COLO829 (cell line): Measurements from ENCODE around the gene HIVEP3.
A peak's percentile ranks its signal among the peaks of the same experiment; 100 is the strongest.

Experiments
- DNase-seq: peaks from one replicate; pipeline ENCODE4 v3.0.0; 2012; ENCODE audit warnings: low spot score

HIVEP3 gene

DNA sequence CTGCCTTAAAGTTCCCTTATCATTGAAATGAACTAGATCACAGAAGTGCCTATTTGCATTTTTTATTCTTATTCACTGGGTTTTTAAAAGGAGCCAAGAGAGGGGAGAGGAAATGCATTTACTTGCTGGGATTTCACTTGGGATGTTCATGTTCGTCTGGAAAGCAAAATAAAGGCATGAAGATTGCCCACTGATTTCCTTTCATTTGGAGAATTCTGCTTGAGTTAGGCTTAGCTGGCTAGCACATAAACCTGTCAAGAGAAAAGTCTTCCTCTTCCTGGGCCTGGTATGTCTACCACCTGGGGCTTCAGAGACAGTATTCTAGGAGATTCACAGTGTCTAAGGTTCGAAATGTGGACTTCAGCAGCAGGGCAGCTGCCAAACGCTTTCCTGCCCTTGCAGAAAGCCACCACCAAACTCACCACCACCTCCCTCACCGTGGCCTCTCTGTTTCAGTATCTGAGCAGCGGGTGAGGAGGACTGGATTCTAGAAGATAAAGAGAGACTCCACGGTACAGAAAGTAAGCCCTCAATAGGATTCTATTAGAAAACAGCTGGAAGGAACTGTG is 44.5 kb downstream of the HIVEP3 start:
- DNase-seq: no peak

DNA sequence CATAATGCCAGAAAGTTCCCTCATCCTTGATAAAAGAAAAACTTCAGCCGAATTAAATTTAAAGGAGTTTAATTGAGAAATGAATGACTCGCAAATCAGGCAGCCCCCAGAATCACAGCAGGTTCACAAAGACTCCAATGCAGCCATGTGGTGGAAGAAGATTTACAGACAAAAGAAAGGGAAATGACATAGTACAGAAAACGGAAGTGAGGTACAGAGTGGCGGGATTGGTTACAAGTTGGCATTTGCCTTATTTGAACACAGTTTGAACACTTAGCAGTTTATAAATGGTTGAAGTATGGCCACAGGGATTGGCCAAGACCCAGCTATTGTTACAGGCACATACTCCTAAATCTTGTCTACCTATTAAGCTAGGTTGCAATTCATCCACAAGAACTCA is 46.6 kb downstream of the HIVEP3 start:
- no peak for DNase-seq

DNA sequence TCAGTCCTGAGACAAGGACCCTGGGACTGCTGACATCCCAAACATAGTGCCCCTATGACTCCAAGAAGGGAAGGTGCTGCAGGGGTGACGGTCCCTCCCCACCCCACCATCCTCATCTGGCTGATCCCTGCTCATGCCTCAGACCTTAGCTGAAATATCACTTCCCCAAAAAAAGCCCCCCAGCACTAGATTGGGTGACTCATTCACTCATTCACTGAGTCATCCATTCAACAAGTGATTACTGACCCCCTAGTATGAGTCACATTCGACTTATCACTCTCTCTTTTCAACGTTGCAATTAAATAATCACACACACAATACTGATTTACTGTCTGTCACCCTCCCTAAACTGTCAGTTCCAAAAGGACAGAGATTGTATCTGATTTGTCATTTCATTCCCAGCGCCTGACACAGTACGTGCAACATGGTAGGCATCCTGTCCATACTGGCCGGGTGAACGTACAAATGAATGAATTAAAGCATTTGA is 48.6 kb downstream of the HIVEP3 start:
- peak; percentile 61 for DNase-seq

DNA sequence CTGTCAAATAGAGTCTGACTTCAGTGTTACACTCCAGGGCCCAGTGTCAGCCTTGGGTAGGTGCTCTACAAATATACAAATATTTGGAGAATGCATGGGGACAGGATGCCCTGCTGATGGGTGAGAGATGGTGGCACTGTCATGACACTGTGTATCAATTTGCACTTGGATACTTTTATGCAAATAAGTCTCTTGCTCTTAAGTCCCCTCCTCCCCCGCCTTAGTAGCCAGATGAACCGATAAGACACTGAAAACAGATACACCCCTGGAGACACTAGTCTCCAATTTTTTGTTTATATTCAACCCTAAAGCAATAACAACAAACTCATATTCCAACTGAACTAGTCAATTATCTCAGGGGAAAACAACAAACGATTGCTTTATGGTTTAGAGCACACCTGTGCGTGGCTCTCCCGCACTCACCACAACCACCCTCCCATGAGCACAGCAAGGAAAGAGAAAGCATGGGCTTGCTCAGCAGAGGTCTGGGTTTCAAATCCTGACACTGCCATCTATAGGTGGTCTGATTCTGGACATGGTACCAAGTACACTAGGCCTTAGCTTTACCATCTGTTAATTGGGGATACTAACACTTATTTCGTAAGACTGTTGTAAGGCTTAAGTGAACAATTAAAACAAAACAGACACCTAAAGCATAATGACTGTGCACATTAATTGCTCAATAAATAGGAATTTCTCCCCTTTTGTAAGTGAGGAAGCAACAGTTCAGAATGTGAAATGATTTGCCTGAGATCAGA is 50.3 kb downstream of the HIVEP3 start:
- no peak for DNase-seq

DNA sequence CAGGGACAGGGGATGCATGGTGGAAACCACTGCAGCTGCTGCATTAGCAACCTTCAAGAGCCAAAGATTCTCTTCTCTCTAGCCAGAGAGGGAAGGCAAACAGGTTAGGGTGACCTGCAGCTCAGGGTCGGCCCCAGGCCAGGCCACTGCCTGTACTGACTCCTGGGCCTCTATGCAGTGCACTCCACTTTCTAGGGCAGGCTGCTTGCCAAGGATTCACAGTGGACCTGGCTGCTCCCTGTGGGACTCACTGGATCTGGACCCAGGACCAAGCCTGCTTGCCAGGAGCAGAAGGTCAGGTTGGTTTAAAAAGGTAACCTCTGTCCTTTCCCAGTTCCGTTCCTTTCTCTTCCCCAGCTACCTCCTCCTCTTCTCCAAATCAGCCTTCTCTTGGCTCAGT is 52.4 kb downstream of the HIVEP3 start:
- no peak for DNase-seq

DNA sequence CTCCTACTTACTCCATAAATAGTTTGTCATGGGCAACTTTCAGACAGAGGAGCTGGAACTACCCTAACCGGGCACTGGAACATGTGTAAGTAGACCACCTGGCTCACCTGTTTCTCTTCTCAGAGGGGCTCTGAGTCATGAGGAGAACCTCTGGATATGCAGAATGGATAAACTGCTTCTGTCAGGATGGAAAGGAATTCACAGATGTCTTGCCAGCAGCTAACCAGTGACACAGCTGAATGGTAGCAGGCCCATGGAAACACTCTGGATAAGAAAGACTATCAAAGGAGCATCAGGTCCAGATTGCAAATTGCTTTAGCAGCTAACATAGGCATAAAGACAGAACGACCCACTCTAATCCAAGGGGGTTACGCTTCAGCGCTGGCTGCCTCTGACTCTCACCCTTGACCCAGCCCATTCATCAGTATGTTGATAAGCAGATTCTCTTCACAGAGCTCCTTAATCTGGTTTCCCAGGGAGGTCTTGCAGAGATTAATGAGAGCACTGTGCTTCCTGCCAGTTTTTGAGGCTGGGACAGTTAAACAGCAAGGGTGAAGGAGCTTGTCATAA is 54.2 kb downstream of the HIVEP3 start:
- DNase-seq: no peak

DNA sequence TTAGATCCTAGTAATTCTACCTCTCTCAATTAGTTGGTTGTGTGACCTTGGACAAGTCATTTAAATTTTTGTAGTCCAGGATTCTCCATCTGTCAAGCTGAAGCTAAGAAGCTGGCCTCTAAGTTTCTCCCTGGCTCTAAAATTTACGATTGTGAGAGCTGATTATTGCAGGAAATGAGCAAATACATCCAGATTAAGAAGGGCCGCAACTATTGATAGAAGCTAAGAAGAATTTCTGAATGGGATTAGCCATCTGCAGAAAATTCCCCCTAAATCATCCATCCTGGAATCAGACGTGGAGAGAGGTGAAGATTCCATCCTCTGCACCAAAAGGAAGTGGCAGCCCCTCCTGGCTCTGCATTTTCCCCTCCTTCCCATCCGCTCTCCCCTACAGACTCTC is 55.0 kb downstream of the HIVEP3 start:
- no peak for DNase-seq

DNA sequence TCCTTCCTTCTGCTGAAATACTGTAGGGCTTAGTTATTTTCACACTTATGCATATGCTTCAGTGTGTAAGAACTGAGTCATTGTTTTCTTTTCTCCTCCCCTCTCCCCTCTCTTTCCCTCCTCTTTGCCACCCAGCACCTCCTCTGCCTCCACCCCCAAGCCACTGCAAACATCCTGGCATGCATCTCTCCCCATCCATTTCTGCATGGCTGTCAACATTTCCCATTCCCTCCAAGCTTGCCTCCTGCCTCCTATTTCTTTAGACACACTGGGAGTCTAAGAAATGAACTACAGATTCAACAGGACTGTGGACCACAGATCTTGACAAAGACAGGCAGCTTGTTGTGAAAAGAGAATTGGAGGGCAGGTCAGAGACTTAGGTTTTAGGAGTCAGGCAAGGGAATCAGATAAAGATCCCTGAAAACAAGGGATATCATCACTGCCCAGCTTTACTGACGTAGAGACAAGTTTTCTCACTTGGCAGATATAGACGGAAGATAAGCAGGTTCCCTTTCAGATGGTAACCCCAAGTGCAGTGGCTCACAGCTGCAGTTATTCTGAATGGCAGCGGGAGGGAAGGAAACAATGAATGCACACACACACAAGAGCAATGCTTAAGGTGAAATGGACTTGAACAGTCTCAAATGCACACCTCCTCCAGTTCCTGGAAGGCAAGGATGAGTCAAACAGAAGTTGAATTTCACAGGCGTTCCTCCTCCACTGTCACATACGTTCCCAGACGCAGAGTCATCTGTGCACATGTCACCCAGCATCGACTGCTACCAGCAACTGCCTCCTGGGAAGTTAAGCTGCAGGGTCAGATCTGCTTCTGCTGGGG is 56.1 kb downstream of the HIVEP3 start:
- DNase-seq: no peak

DNA sequence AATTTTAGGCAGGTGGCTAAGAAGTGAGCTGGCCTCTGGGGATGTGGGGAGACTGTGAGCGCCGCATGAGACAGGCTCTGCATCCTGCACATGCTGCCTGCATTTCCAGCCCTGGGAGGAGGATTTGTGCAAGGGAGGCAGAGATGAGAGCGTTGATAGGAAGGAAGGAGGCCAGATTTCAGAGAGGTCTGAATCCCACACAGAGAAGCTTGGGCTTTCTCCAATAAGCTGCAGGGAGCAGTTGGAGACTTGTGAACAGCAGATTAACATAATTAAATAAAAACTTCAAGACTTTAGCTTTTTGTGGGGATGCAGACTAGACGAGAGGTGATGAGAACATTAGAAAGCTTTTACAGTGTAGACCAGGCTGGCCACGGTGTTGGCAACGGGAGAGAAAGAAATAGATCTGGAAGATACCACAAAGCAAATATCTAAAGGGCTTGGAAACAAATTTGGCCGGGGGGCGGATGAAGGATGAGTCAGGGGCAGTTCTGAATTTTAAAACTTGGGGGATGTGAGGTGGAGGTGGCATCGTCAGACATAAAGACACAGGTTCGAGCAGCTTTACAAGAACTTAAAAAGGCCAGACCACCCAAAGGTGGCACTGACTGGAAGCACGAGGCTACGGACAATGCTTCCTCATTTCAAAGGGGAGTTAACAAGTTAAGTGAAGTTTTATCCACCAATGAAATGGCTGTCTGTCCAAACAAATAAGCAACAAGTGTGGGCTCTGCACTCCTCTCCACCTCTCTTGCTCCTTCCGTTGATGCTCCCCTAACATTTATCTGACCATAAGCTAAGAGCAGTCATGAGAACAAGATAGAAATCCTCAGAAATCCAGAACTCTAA is 57.0 kb downstream of the HIVEP3 start:
- no peak for DNase-seq

DNA sequence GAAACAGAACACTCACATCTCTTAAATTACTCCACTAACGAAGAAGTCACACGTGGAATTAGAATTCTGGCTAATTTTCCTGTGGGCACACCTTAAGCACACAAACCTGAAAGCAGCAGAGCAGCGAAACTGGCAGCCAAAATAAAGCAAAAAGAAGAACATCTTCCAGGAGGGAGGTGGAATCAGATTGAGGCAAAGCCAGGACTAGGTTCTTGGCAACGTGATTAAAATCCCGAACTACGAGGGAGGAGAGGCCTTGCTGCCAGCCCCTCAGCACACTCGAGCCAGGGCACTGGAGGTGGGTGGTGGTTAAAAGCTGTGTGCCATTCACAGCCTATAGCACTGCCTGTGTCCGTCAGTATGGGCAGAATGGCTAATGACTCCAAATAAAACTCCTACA is 58.0 kb downstream of the HIVEP3 start:
- DNase-seq: no peak

DNA sequence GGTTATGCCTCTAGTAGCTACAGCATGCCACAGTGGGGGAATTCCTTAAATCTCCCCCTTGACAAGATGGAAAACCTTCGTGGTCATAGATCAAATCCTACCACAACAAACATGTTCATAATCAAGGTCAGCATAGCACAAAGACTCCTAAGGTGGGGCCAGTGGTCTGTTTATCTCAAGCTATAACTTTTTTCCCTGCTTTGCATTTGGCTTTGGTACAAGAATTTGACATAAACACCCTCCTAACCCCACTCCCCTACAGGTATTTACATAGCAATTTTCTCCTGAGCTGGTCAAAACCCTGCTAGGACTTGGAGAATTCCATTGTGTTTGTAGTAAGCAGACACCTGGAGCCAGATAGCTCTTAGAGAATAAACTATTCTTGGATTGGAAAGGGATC is 58.5 kb downstream of the HIVEP3 start:
- no peak for DNase-seq

DNA sequence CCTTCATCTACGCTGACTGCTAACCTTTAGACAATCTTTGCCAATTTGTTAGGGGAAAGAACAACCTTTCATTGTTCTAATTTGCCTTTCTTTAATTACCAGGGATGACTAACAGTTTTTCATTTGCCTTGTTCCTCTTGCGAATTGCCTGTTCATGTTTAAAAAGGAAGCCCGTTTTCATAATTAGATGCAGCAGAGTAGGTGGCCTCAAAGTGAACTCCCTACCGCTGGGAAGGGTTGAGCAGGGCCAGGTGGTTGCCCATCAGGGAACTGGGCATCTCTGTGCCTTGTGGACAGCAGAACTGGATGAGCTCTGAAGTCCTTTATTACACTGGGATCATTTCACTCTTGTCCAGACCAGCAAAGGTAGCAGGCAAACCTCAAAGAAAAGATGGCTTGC is 59.0 kb downstream of the HIVEP3 start:
- no peak for DNase-seq

DNA sequence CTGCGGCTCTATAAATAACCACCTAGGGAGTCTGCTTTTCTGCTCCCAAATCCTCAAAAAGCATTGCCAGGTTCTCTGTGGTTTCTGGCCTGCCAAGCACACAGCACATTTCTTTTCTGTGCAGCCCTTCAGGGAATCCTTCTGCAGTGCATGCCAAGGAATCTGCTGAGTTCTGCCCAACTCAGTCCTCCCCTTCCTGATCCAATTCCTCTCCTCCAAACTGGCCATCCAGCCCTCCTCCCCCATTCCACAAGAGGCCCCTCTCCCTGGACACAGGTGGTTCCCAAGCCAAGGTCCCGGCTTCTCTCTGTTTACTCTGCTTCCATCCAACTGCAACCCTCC is 61.8 kb downstream of the HIVEP3 start:
- DNase-seq: no peak

DNA sequence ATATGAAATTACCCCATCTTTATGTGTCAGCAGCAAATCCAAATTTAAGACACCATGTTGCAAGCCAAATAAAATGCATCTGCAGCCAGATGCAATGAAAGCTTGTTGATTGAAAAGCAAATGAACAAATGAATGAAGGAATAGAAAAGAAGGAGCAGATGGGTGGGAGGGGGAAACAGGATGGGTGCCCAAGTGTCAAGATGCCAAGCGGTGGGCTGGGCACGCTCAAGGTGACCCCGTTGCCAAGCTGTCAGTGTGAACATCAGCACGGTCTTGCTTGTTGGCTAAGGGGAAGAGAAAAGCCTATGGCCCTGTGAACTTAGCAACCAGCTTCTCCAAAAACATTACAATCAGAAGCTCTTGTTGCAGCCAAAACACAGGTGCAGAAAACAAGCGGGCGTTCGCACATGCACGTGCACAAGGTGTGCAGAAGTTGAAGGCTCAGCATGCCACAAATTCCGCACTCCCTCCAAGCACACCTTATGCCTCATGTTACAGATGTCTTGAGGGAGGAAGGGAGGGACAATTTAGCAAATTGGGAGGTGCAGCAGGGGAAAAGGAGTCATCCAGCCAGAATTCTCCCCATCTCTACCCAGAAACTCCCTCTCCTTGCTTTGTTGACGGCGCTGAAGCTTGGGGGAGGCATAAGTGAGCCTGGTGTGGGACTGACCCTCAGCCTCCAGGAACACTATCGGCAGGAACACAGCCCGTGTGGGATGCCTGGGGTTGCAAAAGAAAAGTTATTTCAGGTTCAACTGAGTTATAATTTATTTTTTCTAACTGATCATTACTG is 62.4 kb downstream of the HIVEP3 start:
- DNase-seq: no peak

DNA sequence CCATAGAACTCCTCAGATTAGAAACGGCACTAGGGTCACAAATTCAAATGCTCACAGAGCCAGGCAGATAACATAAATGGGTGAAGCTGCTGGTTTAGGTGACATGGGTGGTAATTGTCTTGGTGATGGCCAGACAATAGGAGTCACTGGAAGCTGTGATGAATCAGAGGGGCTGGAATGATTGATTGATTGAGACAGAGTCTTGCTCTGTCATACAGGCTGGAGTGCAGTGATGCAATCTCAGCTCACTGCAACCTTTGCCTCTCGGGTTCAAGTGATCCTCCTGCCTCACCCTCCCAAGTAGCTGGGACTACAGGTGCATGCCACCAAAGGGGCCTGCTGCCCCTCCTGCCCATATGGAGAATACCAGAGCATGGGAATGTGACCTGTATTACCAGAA is 63.0 kb downstream of the HIVEP3 start:
- DNase-seq: no peak

DNA sequence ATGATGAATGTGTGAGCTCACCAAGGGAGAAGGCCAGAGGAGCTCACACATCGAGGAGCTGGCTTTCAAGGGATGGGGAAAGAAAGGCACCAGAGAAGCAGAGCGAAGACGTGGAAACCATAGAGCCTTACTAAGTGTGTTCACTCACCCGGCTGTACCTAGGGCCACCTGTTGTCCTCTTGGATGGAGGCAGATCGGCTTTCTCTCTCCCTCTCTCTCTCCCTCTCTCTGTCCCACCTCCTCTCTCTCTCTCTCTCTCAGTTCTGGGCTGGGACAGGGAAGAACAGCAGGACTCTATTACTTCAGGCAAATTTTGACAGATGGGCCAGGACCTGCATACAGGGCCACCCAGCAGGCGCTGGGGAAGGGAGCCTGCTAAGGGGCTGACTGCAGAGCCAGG is 64.8 kb downstream of the HIVEP3 start:
- no peak for DNase-seq

DNA sequence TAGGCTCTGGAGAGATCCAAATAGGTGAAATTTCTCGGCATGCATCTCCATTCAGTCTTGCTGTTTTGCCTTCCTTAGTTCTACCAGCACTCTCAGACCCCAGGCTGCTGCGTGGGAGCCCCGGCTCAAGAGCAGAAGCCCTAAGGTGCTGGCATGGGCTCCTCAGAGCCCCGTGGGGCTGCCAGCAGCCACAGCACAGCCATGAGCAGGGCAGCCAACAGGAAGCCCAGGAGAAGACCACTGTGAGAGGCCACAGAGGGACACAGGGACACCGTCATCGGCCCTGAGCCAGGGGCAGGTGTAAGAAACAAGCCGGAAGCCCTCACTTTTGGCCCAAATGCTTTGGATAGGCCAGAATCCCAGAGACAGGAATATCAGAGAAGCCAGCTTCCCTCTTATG is 66.6 kb downstream of the HIVEP3 start:
- no peak for DNase-seq

DNA sequence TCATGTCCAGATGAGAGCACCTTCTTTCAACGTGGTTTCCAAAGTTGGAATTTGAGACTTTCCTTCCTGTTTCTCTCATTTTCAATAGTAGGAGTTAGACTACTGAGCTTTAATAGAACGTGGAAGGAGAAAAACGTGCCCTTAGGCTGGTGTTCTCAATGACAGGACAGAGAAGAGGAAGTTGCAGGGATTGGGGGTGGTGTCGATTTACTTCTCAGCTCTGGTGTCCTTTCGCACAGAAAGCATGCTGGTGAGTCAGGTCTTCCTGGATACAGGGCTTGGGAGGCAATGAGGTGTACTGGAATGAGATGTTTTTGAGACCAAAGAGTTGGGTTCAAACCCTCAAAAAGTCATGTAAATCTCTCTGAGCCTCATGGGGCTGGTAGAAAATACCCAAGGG is 67.1 kb downstream of the HIVEP3 start:
- DNase-seq: peak; percentile 48

DNA sequence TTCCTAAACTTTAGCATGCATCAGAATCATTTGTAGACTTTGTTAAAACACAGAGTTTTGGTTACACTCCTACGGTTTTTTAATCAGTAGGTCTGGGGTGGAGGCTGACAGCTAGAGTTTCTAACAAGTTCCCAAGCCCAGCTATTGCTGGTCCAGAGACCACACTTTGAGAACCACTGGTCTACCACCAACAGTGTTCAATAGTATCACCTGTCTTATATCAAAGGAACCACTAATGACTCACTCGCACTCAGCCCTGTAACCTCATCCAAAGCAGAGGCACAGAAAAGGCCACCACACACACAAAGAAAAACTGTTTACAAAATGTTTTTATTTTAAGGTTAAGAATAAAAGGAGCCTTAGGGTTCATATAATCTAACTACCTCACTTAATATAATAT is 68.7 kb downstream of the HIVEP3 start:
- no peak for DNase-seq

DNA sequence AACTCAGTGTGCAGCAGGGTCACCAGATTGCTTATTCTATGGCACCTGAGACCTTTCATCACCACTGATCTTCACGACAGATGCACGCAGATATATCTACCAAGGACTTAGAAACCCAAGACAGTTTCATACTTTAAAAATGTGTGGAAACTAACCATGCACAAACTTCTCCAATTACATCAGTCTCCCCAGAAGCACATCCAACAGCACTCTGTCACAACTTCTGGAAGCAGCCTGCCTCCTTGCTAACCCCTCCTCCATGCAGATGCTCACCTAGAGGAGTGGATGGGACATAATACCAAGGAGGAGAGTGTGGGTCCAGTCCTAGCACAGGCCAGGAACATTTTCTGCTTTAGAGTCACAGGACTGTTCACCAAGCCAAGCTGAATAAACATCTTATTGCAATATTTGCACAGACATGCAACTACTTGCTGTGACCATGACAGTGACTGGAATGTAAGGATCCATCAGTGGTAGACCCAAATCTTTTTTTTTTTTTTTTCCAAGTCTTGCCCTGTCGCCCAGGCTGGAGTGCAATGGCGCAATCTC is 69.4 kb downstream of the HIVEP3 start:
- DNase-seq: no peak
